HTERT RPE-1 (cell line): Measurements from ENCODE around the gene PLCB1.
"Not testable (repeated sequence)": the region's sequence is repeated elsewhere in the genome, so short reads cannot be mapped to it uniquely, and the experiment has no call there.

ENCODE experiments used
- in situ Hi-C: fragments of 300-500 bp; cut with MboI; formaldehyde crosslinking; loops from 4 replicates; pipeline ENCODE4 v1.14.3; 2020; ENCODE audit warnings: low sequenced_read_pairs

Gene PLCB1

DNA sequence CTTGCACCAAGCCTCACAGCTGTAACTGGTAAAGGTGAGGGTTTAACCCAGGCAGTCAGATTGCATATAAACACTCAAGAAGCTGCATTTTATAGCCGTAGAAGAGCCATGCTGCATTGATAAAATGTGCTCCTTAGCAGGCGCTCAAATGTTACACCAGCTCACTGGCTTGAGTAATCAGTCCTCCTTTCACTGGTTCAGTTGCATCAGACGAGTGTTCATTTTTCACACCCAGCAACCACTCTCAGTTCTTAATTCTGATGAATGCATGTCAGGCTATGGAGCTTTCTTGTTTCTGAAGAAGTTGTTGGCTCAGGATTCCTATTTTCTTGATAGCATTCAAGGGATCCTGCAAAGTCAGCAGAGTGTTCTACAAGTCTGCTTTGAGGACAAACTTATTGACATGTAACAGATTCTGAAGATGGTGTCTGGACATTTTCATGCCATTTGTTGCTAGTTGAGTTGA, 198.3 kb downstream of the PLCB1 start:
- in situ Hi-C loops, result no loop called here

DNA sequence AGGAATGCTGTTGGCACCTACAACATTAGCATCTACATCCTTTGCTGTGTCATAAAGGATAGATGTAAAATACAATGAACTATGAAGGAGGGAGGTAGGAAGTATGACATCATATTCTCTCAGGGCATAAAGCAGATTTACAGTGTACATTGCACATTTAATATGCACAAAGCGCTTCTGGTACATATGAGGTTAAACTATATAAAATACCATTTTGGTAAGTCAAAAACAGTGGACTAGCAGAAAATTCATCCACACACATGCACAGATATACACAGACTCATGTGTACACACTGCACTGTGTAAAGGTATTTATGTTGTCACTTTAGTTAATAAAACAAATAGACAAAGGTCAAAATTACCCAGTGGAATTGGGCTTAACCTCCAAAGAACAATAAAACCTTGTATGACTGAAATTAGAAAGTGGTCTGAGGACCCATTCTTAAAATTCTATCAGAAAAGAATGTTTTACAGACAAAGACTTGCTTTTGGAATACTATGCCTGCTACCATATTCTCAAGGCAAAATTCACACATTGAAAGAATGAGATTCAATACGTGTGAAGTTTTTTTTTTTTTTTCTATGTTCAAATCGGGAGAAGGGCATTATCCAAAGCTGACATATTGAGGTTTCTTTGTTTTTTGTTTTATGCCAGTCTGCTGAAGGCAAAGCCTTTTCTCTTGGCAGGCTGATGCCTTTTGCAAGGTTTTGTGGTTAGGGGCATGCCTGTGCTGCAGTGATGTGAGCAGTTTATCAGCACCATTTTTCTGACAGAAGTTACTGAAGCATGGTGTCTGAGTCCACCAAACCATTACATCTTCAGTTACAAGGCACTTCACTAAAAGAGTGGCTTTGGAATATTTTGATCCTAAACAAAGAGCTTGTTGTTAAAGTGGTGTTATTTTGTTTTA, 199.0 kb downstream of the PLCB1 start:
- in situ Hi-C loops, result no loop called here

DNA sequence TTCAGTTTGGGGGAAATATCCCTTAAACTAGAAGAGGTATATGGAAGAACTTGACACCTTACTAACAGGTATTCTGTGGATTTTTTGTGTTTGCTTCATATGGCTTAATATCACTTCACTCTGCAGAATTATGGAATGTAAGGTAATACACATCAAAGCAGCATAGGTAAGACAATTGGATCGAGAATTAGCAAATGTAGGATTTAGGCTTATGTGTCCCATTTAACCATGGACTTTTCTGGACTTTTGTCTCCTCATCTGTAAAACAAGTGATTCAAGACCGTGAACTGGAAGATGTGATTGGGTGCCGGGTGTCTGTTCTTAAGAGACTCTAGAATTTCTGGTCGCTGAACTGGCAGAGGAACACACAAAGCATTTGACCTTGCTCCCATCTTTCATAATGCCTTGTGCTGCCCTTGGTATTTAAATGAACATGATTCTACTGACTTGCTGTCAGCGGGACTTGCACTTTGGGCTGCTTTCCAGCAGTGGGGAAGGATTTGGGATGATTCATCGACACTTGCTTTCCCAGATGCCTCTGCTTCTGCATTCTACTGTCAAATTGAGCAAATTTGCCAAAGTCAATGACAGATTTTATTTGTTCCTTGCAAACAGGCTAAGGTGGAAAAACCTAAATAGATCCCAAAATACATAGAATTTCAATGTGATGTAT, 199.8 kb downstream of the PLCB1 start:
- in situ Hi-C loops, result no loop called here

DNA sequence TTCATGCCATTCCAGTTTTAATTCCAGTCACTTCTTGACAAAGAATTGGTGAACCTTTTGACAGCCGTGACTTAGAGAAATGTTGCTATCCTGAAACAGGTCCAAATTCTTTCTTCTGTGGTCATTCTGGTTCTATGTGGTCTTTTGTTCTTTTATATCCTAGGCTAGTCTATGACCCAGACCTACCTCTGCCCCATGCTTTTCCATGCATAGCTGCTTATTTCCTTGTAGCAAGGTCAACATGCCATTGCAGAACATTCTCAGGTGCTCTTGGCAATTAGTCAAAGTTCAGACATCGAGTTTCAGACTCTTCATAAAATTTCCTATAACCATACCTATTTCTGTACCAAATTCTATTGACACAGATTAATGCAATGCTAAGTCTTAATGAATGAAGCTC, 202.6 kb downstream of the PLCB1 start:
- in situ Hi-C loops, result no loop called here

DNA sequence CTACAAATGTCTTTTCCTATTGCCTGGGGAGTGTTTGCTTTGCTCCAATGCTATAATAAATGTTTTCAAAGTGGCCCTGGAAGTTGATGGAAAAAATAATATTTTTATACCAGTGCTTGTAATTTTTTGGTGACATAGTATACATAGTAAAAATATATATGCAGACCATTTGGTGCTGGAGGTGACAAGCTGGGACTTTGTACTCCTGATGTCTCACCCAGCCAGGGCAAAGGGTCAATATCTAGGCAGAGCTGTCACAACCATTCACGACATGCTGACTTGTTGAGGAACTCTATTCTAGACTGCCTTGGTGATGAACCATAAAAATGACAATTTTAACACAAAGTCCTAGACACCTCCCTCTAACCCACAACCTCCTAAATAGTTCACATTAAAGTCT, 203.0 kb downstream of the PLCB1 start:
- in situ Hi-C loops, result no loop called here

DNA sequence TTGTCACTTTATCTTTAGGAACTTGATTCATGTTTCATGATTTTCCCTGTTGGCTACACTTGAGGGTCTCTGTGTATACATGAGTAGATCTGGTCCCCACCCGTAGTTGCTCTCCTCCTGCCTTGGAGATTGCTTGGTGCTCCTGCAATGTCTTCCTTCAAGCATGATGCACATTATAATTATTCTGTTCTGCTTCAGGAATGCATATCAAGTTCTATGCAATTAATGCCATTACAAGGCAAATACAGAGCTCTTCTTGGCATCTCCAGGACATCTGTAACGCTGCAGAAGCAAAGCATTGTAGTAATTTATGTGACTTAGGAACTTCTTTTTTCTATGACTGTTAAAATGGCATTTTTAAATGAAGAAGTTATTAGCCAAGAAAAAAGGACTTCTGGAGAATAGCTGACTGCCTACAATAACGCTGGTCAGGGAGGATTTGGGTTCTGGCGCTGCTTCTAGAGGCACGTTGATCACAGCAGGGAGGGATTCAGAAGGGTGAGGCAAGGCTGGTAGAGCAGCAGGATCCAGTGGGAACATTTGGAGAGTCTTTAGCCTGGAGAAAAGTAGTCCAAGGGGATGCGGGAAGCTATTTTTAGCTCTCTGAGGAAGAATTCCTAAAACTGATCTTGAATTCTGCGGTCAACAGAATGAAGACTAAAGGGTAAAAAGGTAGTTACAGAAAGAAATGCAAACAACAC, 203.6 kb downstream of the PLCB1 start:
- in situ Hi-C loops, result no loop called here

DNA sequence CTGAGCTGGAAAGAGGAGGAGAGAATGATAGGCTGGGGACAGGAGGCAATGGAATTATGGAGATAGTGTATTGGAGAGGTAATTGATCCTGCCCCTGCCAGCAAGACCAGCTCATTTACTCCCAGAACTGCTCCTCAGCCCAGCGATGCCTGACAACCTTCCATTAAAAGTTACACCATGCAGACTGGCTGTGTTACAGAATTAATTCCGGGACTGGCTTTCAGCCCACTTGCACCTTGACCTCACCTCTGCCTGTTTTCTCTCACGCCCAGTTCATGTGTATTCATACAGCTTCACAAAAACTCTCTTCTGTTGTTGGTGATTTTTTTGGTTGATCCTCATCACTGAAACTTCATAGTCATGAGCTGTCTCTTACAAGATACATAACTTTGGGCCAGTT, 207.3 kb downstream of the PLCB1 start:
- in situ Hi-C loops, result no loop called here

DNA sequence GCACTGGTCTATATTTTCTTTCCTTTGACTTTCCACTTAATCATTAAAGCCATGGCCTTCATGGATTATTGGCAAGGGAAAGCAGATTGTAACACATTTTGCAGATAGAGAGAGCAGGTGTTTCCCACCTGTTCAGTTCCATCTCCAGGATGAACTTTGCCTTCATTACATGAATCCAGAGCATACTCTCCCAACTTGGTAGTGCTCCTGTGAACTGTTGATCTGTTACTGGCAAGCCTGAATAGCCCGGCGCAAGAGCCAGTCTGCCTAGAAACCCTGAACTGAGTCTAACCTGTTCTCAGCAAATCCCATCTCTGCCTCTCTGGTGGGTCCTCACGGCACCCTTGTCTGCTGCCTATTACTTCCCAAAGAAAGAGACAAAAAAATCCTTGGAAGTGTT, 210.3 kb downstream of the PLCB1 start:
- in situ Hi-C loops, result no loop called here

DNA sequence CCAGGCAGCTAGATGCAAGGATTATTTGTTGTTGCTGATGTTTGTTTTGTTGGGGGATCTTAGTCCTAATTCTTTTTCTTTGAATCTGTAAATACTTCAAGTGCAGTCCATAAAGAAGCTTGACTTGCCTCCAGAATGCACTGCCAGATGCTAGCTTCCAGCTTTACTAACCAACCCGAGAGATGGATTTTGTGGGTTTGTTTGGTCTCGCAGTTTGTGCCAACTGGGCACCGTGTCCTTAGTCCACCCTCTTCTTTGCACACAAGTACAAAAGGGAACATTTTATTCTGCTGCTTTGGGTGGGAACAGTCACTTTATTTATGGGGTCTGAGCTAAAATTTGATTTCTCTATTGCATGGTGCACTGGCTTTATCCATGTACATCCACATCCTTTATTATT, 212.0 kb downstream of the PLCB1 start:
- in situ Hi-C loops, result no loop called here

DNA sequence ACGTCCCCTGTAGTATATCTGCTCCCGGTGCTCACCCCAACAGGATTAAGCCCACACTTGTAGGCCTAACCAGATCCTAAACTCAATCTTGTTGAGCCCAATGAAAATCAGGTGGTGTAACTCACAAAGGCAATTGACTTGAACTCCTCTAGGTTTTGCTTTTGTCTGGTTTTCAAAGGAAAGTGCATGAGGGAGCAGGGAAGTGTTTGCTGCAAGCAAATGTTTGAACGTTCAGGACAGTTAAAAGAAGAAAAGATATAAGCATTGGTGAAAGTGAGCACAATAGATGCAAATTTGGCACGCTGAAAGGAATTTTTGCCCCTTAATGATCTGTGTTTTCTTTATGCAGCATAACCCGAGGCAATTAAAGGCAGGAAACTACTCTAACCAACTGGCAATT, 212.6 kb downstream of the PLCB1 start:
- in situ Hi-C loops, result no loop called here

DNA sequence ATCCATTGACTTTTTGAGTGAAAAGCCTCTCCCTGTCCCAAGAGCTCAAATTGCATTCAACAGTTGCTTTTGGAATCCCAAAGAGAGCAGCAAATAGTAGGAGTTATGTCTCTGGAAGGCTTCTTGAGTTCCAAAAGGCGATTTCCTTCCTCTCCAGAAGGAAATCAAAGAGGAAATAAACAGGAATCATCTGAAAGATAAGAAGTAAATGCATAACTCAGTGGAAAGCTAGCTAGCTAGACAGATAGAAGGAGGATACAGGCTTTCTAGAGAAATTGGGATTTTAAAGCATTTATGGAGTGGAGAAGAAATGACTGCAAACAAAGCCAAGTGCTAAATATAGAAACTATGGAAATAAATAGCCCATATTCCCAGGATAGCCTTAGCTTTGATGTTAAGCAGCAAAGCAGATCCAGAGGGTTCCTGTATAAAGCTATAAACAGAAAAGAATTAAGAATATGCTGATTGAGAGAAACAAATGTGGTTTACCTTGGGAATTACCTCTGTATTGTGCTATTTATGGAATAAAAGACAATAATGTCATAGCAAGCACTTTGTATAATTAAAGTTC, 214.7 kb downstream of the PLCB1 start:
- in situ Hi-C loops, result no loop called here

DNA sequence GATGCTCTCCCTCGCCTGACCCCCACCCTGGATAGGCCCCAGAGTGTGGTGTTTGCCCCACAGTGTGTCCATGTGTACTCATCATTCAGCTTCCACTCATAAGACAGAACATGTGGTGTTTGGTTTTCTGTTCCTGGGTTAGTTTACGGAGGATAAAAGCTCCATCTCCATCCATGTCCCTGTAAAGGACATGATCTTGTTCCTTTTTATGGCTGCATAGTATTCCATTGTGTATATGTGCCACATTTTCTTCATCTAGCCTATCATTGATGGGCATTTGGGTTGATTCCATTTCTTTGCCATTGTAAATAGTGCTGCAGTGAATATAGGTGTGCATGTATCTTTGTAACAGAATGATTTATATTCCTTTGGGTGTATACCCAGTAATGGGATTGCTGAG, 218.2 kb downstream of the PLCB1 start:
- in situ Hi-C loops, result not testable (repeated sequence)

DNA sequence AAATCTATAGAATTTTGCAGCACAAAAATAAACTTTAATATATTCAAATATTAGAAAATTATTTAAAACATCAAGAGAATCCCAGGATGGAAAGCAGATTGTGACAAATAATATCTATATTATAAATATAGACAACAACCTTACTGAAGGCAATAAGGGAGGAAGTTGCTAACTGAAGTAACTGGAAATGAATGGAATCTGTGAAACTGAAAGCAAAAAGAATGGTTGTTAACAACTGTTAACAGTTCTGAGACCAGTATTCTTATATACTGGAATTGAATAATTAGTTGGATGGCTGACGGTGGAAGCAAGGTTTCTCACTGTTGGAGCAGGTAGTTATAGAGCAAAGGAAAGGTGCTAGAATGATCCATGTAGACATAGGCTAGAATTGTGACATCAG, 220.4 kb downstream of the PLCB1 start:
- in situ Hi-C loops, result no loop called here

DNA sequence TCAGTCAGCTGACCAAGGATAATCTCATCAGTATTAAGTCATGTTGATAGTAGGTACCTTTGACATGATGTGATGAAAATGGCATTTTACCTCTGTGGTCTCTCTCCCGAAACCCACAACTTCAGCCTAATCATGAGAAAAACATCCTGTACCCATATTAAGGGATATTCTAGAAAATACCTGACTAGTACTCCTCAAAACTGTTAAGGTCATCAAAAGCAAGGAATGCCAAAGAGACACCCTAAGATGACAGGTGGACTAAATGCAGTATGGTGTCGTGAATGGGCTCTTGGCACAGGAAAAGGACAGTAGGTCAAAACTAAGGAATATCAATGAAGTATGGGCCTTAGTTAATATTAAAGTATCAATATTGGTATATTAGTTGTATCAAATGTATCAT, 221.4 kb downstream of the PLCB1 start:
- in situ Hi-C loops, result no loop called here

DNA sequence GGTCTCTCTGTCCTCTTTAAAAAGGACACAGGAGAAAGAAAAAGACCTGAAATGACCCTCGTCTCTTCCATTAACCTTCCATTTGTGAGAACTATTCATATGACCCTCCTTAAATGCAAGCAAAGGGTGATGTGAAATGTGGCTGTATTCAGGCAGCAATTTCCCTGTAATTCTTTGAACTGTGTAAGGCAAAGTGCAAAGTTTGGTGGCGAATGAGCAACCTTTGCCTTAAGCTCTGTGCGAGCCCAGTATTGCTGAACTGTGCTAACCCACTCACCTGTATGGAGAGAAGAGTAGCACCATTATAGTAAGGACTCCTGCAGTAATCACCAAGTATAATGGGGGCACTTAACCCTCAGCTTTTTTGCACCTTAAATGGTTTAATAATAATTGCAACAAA, 223.4 kb downstream of the PLCB1 start:
- in situ Hi-C loops, result no loop called here

DNA sequence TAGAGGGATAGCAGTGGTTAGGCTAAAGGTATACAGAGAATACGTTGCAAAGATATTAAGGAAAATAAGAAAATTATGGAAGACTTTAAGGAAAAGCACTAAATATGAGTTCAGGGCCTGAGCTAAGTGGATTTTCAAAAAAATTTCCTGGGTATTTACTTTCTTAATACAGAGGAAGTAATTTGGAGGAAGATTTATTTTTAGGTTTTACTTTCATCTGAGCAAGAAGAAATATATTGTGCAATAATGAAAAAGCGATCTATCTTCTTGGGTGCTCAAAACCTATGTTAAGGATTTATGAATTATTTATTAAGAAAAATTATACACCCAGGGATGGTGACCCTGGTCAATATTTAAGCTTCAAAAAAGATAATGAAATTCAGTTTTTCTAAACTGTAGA, 224.7 kb downstream of the PLCB1 start:
- in situ Hi-C loops, result no loop called here

DNA sequence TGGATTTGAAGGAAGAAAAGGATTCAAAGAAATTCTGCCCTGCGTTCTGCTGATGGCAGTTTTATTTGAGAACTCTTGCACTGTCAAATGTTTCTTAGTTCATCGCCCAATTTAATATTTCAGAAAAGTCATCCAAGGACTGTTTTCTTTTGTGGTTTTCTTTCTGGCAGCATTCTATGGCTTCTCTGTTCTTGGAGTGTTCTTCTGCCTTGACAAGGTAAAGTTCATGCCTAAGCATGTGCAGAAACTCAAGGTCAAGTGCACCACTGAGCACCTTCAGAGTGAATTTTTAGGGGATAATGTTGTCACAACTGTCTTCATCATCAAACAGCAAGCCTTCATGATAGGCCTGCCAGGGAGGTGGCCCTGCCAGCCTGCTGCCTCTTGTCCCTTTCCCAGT, 225.6 kb downstream of the PLCB1 start:
- in situ Hi-C loops, result no loop called here

DNA sequence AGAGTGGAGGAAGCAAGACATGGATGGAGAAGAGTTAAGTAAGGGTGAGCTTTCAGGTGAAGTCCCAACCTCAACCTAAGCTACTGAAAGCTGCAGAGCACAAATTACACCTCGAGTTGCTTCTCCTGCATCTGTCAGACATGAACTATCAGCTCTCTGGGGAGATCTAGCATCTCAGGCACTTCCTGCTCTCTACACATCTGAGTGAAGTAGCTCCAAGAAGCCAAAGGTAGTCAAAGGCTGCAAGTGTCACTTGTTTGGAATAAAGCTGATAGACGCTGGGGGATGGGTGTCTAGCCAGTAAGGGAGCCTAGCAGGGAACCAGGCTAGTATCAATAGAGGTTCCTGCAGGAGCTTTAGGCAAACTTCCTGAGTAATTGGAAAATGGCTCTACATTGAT, 228.0 kb downstream of the PLCB1 start:
- in situ Hi-C loops, result no loop called here

DNA sequence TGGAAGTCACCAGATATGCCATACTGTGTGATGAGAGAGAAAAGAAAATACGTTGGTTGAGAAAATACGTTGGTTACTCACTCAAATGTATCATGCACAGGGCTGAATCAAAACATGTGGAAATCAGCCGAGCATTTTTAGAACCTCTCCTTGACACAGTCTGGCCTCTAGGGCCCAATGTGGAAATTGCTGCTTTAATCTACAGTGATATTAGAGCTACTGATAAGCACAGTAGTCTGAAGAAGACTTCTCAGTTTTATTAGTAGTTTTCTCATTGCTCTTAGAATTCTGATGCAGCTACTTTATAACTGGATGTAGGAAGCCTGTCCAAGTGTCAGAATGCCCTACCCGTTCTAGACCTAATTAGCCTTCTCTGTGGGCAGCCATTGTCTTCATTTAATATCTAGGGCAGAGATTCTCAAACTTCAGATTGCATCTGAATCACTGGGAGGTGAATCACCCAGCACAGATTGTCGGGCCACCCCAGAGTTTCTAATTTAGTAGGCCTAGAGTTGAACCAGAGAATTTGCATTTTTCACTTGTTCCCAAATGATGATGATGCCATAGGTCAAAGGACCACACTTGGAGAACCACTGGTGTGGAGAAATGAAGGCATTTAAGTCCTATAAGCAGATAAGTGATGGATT, 229.1 kb downstream of the PLCB1 start:
- in situ Hi-C loops, result no loop called here

DNA sequence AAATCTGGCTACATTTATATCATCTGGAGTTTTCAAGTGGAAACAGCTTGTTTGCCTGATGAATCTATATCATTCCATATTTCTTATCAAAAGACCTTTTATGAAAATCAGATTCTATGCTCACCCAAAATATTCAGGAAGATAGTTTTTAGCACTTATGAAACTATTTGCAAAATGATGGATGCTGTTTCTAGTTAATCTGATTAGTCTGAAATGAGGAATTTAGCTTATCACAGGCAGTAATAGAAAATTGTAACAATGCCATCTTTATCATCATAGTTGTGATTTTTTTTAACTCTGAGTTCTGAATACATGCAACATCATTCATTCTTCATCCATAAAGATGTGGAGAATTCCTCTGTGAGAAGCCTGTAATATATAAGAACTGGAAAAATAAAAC, 229.7 kb downstream of the PLCB1 start:
- in situ Hi-C loops, result no loop called here

DNA sequence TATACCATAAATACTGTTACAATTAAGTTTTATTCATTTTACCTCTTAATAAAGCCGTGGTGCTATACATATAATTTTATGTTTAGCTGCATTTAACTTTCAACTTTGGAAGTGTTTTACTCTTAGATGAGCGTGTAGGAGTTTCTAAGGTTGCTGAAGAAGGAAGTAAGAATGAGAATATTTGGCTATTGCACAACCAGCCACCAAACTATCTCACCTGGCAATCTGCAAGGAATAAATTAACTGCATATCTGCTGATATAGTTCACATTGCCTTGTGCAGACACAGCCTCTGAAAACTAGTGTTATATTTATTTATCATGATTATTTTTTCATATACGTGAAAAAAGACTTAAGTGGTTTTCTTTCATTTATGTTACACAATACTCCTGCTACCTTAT, 230.4 kb downstream of the PLCB1 start:
- in situ Hi-C loops, result no loop called here
